ENCODE results near the gene WAC.
A peak's percentile ranks its signal among the peaks of the same experiment; 100 is the strongest.
"Not testable (repeated sequence)": the region's sequence is repeated elsewhere in the genome, so short reads cannot be mapped to it uniquely, and the experiment has no call there.

Gene WAC

GRCh38 chr10:28619455-28619854 lies 86.5 kb downstream of the WAC start:
- no peak for DNase-seq

GRCh38 chr10:28620251-28620650 lies 87.3 kb downstream of the WAC start:
- no peak for DNase-seq

DNA sequence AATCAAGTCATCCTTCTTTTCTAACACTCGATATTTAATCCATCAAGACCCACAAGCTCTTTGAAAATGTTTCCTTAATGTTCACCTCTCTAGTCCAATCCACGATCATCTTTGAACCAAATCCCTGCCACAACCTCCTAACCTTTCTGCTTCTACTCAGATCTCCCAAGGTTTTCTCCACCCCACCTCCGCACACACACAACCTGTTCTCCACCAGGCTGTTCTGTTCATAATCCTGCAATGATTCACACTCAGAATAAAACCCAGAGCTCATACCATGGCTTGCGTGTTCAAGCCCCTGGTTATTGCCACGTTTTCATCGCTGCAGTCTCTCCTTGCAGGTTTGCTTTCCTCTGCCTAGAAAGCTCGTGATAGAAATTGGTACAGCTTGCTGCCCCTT lies 90.6 kb downstream of the WAC start:
- DNase-seq, result no peak

DNA sequence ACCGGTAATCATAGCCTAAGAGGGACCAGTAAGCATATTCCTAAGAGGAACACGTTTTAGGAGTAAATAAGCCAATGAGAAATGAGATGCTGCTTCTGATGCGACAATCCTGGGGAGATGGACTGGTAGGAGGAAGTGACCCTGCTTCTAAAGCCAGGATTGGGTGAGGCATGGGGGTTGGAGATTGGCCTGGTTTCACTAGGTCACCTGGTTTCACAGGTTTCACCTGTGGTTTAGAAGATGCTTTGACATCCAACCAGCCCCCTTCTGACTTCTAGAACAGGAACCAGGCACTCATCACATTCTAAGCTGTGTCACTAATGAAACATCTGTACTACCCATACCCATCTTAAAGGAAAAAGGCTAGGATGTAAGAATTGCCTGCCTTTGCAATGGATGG lies 91.4 kb downstream of the WAC start:
- no peak for DNase-seq

DNA sequence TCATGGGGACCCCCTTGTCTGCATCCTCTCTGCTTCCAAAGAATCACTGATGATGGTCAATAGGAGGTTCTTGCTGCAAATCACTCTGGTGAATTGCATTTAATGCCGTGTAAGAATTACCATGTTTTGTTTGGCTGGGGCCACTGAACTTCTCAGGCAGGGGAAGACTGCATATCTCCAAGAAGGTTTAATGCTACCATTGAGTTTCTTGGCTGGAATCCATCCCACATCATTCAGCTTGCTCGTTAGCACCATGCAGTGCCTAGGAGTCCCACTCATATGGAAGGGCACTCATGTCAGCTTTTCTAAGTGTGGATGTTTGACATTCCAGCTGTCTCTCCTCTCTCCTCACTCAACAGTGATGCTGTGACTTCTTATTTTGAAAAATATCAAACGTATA lies 94.2 kb downstream of the WAC start:
- DNase-seq, result no peak

GRCh38 chr10:28628184-28628893 lies 95.4 kb downstream of the WAC start:
- DNase-seq, result peak; percentile 83

GRCh38 chr10:28631896-28632583 lies 99.1 kb downstream of the WAC start:
- no peak for DNase-seq

GRCh38 chr10:28632584-28632945 lies 99.6 kb downstream of the WAC start:
- no peak for DNase-seq

DNA sequence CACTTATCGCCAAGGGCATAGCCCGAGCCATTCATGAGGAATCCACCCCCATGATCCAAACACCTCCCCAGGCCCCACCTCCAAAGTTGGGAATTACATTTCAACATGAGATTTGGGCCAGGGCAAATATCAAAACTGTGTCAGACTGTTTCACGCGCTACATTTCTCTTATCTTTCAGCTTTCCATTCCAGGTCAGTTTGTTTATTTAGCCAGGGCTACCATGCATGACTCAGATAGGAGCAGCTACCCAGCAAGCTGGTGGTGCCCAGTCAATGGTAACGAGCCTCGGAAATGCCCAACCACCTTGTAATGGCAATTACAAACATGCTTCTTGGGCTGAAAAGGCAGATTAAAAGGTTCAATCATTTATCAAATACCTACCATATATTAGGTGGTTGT lies 100.8 kb downstream of the WAC start:
- no peak for DNase-seq

DNA sequence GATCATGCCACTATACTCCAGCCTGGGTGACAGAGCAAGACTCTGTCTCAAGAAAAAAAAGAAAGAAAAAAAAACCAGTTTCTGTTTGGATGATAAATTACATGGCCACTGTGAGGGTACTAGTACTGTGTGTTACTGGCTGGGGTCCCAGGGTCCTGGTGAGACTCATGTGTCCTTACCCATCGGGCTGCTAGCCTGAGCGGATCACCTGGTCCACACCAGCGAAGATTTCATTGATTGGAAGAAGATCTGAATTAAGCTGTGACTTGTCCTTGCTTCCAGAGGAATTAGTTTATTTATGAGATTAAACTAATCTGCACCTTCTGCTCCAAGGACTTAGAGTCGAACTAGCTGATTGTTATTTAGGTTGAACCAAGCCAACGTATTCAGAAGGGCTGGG lies 104.4 kb downstream of the WAC start:
- DNase-seq, result no peak

- DNase-seq, result no peak
These were observed 105.5 kb downstream of the WAC start for GRCh38 chr10:28638392-28638791.

DNA sequence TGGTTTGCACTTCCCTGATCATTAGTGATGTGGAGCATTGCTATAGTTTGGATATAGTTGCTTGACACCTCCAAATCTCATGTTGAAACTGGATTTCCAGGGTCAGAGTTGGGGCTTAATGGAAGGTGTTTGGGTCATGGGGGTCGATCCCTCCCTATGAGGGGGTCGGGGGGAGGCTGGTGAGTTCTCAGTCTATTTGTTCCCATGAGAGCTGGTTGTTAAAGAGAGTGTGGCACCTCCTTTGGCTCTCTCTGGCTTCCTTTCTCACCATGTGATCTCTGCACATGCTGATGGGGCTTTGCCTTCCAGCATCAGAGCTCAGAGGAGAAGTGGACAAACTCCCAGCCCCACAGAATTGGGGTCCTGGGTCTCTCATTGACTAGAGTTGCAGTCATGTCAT lies 107.6 kb downstream of the WAC start:
- no peak for DNase-seq

DNA sequence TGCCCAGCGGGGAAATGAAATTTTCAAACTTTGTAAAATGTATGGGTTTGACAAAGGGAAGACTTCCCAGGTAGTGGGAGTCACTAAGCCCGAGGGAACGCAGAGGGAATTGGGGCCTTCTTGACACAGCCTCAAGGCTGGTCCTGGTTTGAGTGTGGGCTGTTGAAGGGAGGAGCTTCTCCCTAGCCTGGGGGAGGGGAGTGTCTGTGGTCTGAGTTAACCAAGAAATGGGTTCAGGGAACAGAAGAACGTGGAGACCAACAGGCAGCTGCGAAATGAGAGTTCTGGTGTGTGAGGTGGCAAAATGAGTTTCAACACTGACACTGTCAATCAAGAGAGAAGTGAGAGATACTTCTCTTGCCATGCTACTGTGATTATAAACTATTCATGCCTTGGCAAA lies 111.7 kb downstream of the WAC start:
- no peak for DNase-seq

DNA sequence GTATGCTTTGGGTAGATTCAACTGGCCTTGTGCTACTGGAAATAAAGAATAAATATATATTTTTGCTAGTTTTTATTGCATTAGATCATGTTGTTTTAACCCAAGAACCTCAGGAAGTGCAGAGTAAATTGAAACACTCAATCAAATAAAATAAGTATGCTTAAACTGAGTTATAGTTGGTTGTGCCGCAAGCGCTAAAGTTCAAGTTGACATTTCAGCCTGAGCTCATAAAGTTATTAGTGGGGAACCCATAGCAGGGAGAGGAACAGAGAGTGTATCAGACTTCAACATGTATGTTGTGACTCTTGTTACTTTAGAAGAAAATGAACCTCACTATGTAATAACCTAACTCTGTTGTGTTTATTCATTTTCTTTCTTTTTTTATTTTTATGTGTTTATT lies 119.2 kb downstream of the WAC start:
- no peak for DNase-seq

GRCh38 chr10:28652703-28653102 lies 119.8 kb downstream of the WAC start:
- DNase-seq, result no peak

DNA sequence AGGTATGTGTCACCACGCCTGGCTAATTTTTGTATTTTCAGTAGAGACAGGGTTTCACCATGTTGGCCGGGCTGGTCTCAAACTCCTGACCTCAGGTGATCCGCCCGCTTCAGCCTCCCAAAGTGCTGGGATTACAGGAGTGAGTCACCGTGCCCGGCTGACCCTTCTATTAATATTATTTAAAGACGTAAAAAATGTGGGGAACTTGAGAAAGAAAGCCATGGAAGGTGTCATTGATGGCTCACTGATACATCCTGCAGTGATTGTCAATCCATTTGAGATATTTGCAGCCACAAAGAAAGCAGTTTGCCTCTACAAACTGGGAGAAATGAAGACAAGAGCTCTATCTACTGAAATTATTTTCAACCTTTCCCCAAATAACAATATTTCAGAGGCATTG lies 125.9 kb downstream of the WAC start:
- DNase-seq, result not testable (repeated sequence)

- DNase-seq, result no peak
These were observed 128.1 kb downstream of the WAC start for GRCh38 chr10:28661035-28661434.

DNA sequence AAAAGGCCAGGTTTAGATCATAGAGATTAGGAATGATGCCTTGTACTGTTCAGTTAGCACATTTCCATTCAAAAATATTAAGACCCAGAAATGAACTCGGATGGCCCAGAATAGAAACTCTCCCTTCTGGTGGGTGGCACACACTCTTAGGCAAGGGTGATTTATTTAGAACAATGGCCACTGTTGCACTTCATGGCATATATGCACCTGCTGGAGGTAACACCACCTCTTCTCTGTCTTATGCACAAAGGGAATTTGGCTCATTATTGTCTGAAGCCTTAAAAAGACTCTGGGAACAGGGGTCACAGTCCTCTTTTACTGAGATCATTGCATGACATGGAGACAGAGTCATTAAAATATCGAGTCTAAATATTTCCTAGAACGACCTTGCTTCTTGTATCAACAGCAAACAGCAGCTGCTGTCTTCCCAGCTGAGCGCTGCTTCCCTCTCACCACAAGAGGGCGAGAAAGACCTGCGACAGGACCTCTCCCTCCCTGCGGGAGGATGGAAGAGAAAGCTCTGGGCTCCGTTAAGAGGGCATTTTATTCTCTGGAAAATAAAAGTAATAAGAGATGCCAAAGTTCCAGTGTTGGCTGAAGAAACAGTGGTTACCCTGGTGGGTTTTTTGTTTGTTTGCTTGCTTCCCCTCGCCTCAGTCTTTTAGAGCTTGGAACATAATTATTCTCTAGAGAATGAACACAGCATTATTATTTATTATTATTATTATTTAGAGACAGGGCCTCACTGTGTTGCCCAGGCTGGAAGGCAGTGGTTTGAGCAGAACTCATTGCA lies 130.9 kb downstream of the WAC start:
- peak; percentile 89 for DNase-seq

GRCh38 chr10:28664369-28664740 lies 131.4 kb downstream of the WAC start:
- no peak for DNase-seq

DNA sequence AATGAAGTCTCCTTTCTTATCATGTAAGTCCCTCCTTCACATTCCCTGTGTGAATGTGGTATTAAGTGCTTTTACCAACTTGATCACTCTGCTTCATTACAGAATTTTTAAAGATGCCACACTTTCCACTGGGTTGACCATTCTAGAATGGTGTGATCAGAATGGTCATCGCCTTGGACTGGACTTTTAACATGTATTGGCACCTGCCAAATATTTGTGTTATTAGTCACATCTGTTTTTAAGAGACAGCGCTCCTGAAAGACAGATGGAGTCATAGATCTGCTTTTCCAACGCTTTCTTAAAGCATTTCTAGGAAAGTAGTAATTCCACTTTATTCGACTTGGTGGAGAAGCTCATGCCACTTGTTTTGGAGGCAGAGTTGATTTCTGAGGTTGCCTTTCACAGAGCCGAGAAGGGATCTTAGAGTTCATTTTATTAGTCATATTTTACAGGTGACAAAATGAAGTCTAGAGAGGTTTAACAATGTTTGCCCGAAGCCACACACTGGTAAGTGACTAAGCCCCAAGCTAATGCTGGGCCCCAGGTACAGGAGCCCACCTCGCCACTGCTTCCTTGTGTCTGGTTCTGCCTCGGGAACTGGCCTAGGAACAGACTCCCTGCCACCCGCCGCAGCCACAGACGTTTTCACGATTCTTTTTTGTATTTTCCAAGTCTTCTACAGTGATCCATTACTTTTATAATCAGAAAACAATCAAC lies 134.0 kb downstream of the WAC start:
- no peak for DNase-seq

- peak; percentile 78 for DNase-seq
These were observed 135.7 kb downstream of the WAC start for GRCh38 chr10:28668363-28669226.

Measured in femur (tissue), 1 donor.